Uterus (tissue), 4 donors: ENCODE measurements around the gene STRN3. TPM values are rescaled to one million over a fixed set of nuclear protein-coding genes. Genes with fewer than 3 reads are reported as not detected.

ENCODE experiments used
- DNase-seq, 2 donors: peaks; one replicate each; pipeline ENCODE4 v3.0.0-alpha.2; 2019 to 2020
- H3K27ac ChIP-seq, 2 donors: fragments of 200-600 bp; sonication (generic); 1 replicate in 1 of 2; 2 replicates in 1 of 2; pipeline ENCODE4 v1.5.1; 2016 to 2018
- H3K27me3 ChIP-seq, 2 donors: fragments of 200-600 bp; sonication (generic); one replicate each; pipeline ENCODE4 v1.5.1; 2018 to 2019; ENCODE audit warnings: control low read depth in 1 of 2
- H3K36me3 ChIP-seq, 2 donors: fragments of 200-600 bp; sonication (generic); one replicate each; pipeline ENCODE4 v1.5.1; 2019; ENCODE audit warnings: control low read depth in 1 of 2
- H3K4me1 ChIP-seq, 2 donors: fragments of 200-600 bp; sonication (generic); one replicate each; pipeline ENCODE4 v1.5.1; 2018 to 2019; ENCODE audit warnings: control low read depth in 1 of 2
- H3K4me3 ChIP-seq, 2 donors: fragments of 200-600 bp; sonication (generic); 1 replicate in 1 of 2; 2 replicates in 1 of 2; pipeline ENCODE4 v1.5.1; 2018 to 2019; ENCODE audit warnings: mild to moderate bottlenecking in 1 of 2
- H3K9me3 ChIP-seq, 2 donors: fragments of 200-600 bp; sonication (generic); one replicate each; pipeline ENCODE4 v1.5.1; 2019; ENCODE audit warnings: control low read depth in 1 of 2
- POLR2A ChIP-seq, 2 donors: fragments of 450-650 bp; IDR thresholded peaks; one replicate each; pipeline ENCODE4 v1.6.1; 2016; ENCODE audit warnings: antibody characterized with exemption in 2 of 2, mild to moderate bottlenecking in 1 of 2, moderate library complexity in 1 of 2
- intact Hi-C: fragments of 100-400 bp; cut with DNase I; formaldehyde crosslinking; loops from one replicate; pipeline ENCODE4 v1.15.1; 2023; ENCODE audit warnings: low total_unique reads
- total RNA-seq, 4 donors: library from RNA; depleted of rRNA in 3 of 4; stranded (reverse); fragments of >200 nt in 3 of 4; gene quantifications; one replicate each; pipeline versions ENCODE4 v1.1.0 to v1.2.4, GENCODE V29; 2014 to 2023
- TF ChIP-seq, protein P1 (sequence below), 4 experiments: fragments of 200-600 bp in 2 of 4; fragments of 450-650 bp in 2 of 4; sonication (generic) in 2 of 4; IDR thresholded peaks; one replicate each; pipeline ENCODE4 v1.5.1; 2016 to 2019; ENCODE audit warnings: antibody characterized with exemption in 4 of 4, mild to moderate bottlenecking in 2 of 4, moderate library complexity in 1 of 4
- donor health status: DM: yes; HTN: yes; CAD: no.

The STRN3 gene
- total RNA-seq, 4 donors from 2014 or later: 25.9 to 82.0 (median 65.0) TPM

DNA sequence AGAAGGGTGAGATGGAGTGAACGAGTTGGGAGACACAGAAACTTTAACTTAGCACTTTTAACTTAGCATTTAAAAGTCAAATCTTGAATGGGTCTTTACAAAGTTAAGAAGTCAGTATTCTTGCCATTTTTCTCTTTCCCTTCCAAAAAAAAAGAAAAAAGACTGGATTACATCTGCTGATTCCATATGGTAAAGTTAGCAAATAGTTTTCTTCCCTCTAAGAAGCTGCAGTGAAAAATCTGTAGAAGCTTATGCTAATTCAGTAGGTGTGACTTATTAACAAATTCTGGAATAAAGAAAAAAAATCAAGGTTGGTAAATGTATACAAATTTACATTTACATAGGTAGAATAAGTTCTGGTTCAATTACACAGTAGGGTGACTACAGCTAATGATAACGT is 100.9 kb downstream of the STRN3 start:
- no peaks in the 10 kb centered on the region for H3K36me3 ChIP-seq
- no peak for TF ChIP-seq POLR2A (IDR thresholded peaks at IDR 0.05)
- TF ChIP-seq, protein P1, sequence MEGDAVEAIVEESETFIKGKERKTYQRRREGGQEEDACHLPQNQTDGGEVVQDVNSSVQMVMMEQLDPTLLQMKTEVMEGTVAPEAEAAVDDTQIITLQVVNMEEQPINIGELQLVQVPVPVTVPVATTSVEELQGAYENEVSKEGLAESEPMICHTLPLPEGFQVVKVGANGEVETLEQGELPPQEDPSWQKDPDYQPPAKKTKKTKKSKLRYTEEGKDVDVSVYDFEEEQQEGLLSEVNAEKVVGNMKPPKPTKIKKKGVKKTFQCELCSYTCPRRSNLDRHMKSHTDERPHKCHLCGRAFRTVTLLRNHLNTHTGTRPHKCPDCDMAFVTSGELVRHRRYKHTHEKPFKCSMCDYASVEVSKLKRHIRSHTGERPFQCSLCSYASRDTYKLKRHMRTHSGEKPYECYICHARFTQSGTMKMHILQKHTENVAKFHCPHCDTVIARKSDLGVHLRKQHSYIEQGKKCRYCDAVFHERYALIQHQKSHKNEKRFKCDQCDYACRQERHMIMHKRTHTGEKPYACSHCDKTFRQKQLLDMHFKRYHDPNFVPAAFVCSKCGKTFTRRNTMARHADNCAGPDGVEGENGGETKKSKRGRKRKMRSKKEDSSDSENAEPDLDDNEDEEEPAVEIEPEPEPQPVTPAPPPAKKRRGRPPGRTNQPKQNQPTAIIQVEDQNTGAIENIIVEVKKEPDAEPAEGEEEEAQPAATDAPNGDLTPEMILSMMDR (IDR thresholded peaks at IDR 0.05): no peak
- no peak overlapping the region for H3K4me3 ChIP-seq
- intact Hi-C loops: no loop called here
- no peaks in the 10 kb centered on the region for H3K9me3 ChIP-seq
- no peaks in the 10 kb centered on the region for H3K27me3 ChIP-seq
- H3K27ac ChIP-seq: no peak overlapping the region
- no peak for DNase-seq
- H3K4me1 ChIP-seq: no peaks in the 10 kb centered on the region

DNA sequence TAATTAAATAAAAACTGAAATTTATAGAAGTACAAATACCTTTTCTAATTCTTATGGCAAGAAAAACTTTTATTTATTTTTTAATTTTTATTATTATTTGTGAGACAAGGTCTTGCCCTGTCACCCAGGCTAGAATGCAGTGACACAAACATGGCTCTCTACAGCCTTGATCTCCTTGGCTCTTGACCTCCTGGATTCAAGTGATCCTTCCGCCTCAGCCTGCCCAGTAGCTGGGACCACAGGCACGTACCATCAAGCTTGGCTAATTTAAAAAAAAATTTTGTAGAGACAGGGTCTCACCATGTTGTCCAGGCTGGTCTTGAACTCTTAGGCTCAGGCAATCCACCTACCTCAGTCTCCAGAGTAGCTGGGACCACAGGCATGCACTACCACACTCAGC is 104.4 kb downstream of the STRN3 start:
- no peaks in the 10 kb centered on the region for H3K9me3 ChIP-seq
- no peak overlapping the region for H3K4me3 ChIP-seq
- intact Hi-C loops: no loop called here
- H3K4me1 ChIP-seq: no peaks in the 10 kb centered on the region
- TF ChIP-seq, protein P1 (IDR thresholded peaks at IDR 0.05): no peak
- no peak for TF ChIP-seq POLR2A (IDR thresholded peaks at IDR 0.05)
- H3K27me3 ChIP-seq: no peaks in the 10 kb centered on the region
- no peak for DNase-seq
- no peak overlapping the region for H3K27ac ChIP-seq
- H3K36me3 ChIP-seq: no peaks in the 10 kb centered on the region

DNA sequence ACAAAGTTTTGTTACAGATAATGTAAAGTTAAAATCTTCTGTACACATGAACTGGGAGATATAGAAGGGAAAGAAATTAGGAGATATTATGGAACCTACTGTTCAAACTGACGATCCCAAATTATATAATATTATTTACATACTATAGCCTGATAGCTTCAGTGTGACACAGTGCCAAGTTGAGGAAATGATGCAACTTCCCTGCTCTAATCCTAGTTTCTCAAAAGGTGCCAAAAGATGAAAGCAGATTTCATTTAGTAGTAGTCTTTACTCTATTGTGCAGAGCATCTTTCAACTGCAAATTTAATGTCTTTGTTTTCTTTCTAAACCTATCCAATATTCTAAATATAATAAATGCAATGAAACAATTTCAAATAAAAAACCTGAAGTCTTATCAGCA is 104.9 kb downstream of the STRN3 start:
- Histone ChIP-seq H3K4me1 (no peaks in the 10 kb centered on the region), H3K27ac (no peak overlapping the region), H3K9me3 (no peaks in the 10 kb centered on the region), H3K4me3 (no peak overlapping the region), H3K36me3 (no peaks in the 10 kb centered on the region), H3K27me3 (no peaks in the 10 kb centered on the region)
- TF ChIP-seq POLR2A (IDR thresholded peaks at IDR 0.05): no peak
- TF ChIP-seq, protein P1 (IDR thresholded peaks at IDR 0.05): no peak
- no peak for DNase-seq
- intact Hi-C loops: no loop called here

DNA sequence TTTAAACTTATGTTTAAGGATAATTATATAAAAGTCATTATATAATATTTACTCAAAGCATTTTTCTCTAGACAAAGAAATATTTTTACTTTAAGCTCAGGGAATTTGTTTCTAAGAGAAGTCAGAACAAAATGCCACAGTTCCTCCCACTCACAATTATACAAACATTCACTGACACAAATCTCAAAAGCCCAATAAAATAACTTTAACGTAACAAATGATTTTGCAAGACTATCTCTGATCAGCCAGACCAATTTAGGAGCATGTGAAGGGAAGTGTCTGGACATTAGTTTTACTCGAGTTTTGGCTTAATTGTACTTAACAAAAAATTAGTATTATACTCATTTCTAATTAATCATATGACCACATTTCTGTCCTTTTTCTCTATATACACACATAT is 110.6 kb downstream of the STRN3 start:
- Histone ChIP-seq H3K4me1 (no peaks in the 10 kb centered on the region), H3K9me3 (no peaks in the 10 kb centered on the region), H3K27me3 (no peaks in the 10 kb centered on the region), H3K27ac (no peak overlapping the region), H3K4me3 (no peak overlapping the region), H3K36me3 (no peaks in the 10 kb centered on the region)
- intact Hi-C loops: no loop called here
- TF ChIP-seq POLR2A (IDR thresholded peaks at IDR 0.05): no peak
- DNase-seq: no peak

DNA sequence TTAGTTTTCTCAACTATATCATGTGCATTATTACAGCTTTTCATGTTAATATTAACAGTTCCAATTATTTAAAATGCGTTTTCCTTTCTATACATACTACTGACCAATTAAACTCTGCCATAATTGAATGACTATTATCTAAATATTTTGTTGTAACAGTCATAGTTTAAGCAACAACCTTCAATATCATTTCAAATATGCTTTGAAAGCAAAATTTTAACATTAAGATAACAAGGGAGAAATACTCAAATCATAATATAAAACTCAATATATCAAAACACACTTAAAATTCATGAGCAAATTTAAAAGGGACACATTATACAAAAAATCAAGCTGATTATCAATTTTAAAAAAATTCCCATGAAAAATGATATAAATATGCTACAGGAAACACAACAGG is 111.4 kb downstream of the STRN3 start:
- Histone ChIP-seq H3K27me3 (no peaks in the 10 kb centered on the region), H3K4me1 (no peaks in the 10 kb centered on the region)
- intact Hi-C loops: no loop called here

More for the DNA sequence above, 111.4 kb downstream of the STRN3 start:
- Histone ChIP-seq H3K4me3 (no peak overlapping the region), H3K36me3 (no peaks in the 10 kb centered on the region), H3K9me3 (no peaks in the 10 kb centered on the region), H3K27ac (no peak overlapping the region)
- TF ChIP-seq, protein P1 (IDR thresholded peaks at IDR 0.05): no peak
- TF ChIP-seq POLR2A (IDR thresholded peaks at IDR 0.05): no peak
- DNase-seq: no peak
